CD4-positive, alpha-beta T cell treated with Interferon gamma for 1 hour (primary cell): ENCODE measurements around the gene MAP3K21.

Source experiments
- DNase-seq: peaks from one replicate; pipeline ENCODE4 v3.0.0-alpha.2; 2020

Gene MAP3K21

GRCh38 chr1:233390842-233391737 is 63.6 kb downstream of the MAP3K21 start:
- DNase-seq, result no peak

- DNase-seq, result no peak
These were observed 65.7 kb downstream of the MAP3K21 start for GRCh38 chr1:233393084-233393840.

GRCh38 chr1:233393926-233394680 is 66.6 kb downstream of the MAP3K21 start:
- no peak for DNase-seq

GRCh38 chr1:233394860-233395717 is 67.6 kb downstream of the MAP3K21 start:
- no peak for DNase-seq

- no peak for DNase-seq
These were observed 68.5 kb downstream of the MAP3K21 start for GRCh38 chr1:233395863-233396646.

- no peak for DNase-seq
These were observed 78.9 kb downstream of the MAP3K21 start for GRCh38 chr1:233406339-233406960.

- no peak for DNase-seq
These were observed 79.6 kb downstream of the MAP3K21 start for GRCh38 chr1:233406994-233407631.

- no peak for DNase-seq
These were observed 82.0 kb downstream of the MAP3K21 start for GRCh38 chr1:233409540-233409939.

GRCh38 chr1:233410906-233411305 is 83.4 kb downstream of the MAP3K21 start:
- no peak for DNase-seq

- no peak for DNase-seq
These were observed 85.3 kb downstream of the MAP3K21 start for GRCh38 chr1:233412812-233413211.

- no peak for DNase-seq
These were observed 93.8 kb downstream of the MAP3K21 start for GRCh38 chr1:233421293-233421692.

GRCh38 chr1:233424779-233425178 is 97.3 kb downstream of the MAP3K21 start:
- no peak for DNase-seq

GRCh38 chr1:233427907-233428306 is 100.4 kb downstream of the MAP3K21 start:
- DNase-seq, result no peak

GRCh38 chr1:233431753-233432403 is 104.4 kb downstream of the MAP3K21 start:
- DNase-seq, result no peak

GRCh38 chr1:233432916-233433315 is 105.4 kb downstream of the MAP3K21 start:
- DNase-seq, result no peak

GRCh38 chr1:233433436-233434210 is 106.1 kb downstream of the MAP3K21 start:
- no peak for DNase-seq
